ENCODE measurements around the gene PRND.
"Not testable (repeated sequence)": the region's sequence is repeated elsewhere in the genome, so short reads cannot be mapped to it uniquely, and the experiment has no call there.

The PRND gene

GRCh38 chr20:4766631-4767030 is 44.9 kb downstream of the PRND start:
- H3K27ac ChIP-seq (ENCODE audit: low read depth, low read length): no peak overlapping the region
- peaks cover 12% of the 10 kb centered on the region for H3K27me3 ChIP-seq (ENCODE audit: insufficient read depth, low read length)
- no peaks in the 10 kb centered on the region for H3K79me2 ChIP-seq (ENCODE audit: control insufficient read depth, insufficient read depth, low read length, unreplicated experiment)
- no peak overlapping the region for H2AFZ ChIP-seq (ENCODE audit: low read length, unreplicated experiment)
- H3K36me3 ChIP-seq (ENCODE audit: insufficient read depth, low read length): no peaks in the 10 kb centered on the region
- H3K4me3 ChIP-seq (ENCODE audit: low read depth, low read length): no peak overlapping the region
- H3K4me1 ChIP-seq (ENCODE audit: control insufficient read depth, insufficient read depth, low read length, unreplicated experiment): no peaks in the 10 kb centered on the region

- peaks cover 17% of the 10 kb centered on the region for H3K27me3 ChIP-seq (ENCODE audit: insufficient read depth, low read length)
- H2AFZ ChIP-seq (ENCODE audit: low read length, unreplicated experiment): no peak overlapping the region
- H3K79me2 ChIP-seq (ENCODE audit: control insufficient read depth, insufficient read depth, low read length, unreplicated experiment): no peaks in the 10 kb centered on the region
- no peak overlapping the region for H3K4me3 ChIP-seq (ENCODE audit: low read depth, low read length)
- H3K27ac ChIP-seq (ENCODE audit: low read depth, low read length): no peak overlapping the region
- no peaks in the 10 kb centered on the region for H3K4me1 ChIP-seq (ENCODE audit: control insufficient read depth, insufficient read depth, low read length, unreplicated experiment)
- H3K36me3 ChIP-seq (ENCODE audit: insufficient read depth, low read length): no peaks in the 10 kb centered on the region
Observed at GRCh38 chr20:4767084-4767483, 45.4 kb downstream of the PRND start.

GRCh38 chr20:4769328-4769727 is 47.6 kb downstream of the PRND start:
- Histone ChIP-seq H3K27ac (ENCODE audit: low read depth, low read length) (no peak overlapping the region), H3K79me2 (ENCODE audit: control insufficient read depth, insufficient read depth, low read length, unreplicated experiment) (no peaks in the 10 kb centered on the region), H2AFZ (ENCODE audit: low read length, unreplicated experiment) (no peak overlapping the region), H3K36me3 (ENCODE audit: insufficient read depth, low read length) (no peaks in the 10 kb centered on the region), H3K4me3 (ENCODE audit: low read depth, low read length) (no peak overlapping the region), H3K27me3 (ENCODE audit: insufficient read depth, low read length) (peaks cover 22% of the 10 kb centered on the region), H3K4me1 (ENCODE audit: control insufficient read depth, insufficient read depth, low read length, unreplicated experiment) (no peaks in the 10 kb centered on the region)

- H3K27me3 ChIP-seq (ENCODE audit: insufficient read depth, low read length): peaks cover 22% of the 10 kb centered on the region
Observed at GRCh38 chr20:4770026-4770425, 48.3 kb downstream of the PRND start.

GRCh38 chr20:4771004-4771403 is 49.3 kb downstream of the PRND start:
- H3K4me1 ChIP-seq (ENCODE audit: control insufficient read depth, insufficient read depth, low read length, unreplicated experiment): no peaks in the 10 kb centered on the region
- H3K79me2 ChIP-seq (ENCODE audit: control insufficient read depth, insufficient read depth, low read length, unreplicated experiment): no peaks in the 10 kb centered on the region
- H3K27me3 ChIP-seq (ENCODE audit: insufficient read depth, low read length): peaks cover 22% of the 10 kb centered on the region
- H3K4me3 ChIP-seq (ENCODE audit: low read depth, low read length): no peak overlapping the region
- no peaks in the 10 kb centered on the region for H3K36me3 ChIP-seq (ENCODE audit: insufficient read depth, low read length)
- H3K27ac ChIP-seq (ENCODE audit: low read depth, low read length): no peak overlapping the region
- no peak overlapping the region for H2AFZ ChIP-seq (ENCODE audit: low read length, unreplicated experiment)

More at GRCh38 chr20:4770026-4770425, 48.3 kb downstream of the PRND start:
- Histone ChIP-seq H3K79me2 (ENCODE audit: control insufficient read depth, insufficient read depth, low read length, unreplicated experiment) (no peaks in the 10 kb centered on the region), H3K36me3 (ENCODE audit: insufficient read depth, low read length) (no peaks in the 10 kb centered on the region), H3K27ac (ENCODE audit: low read depth, low read length) (no peak overlapping the region), H3K4me1 (ENCODE audit: control insufficient read depth, insufficient read depth, low read length, unreplicated experiment) (no peaks in the 10 kb centered on the region), H3K4me3 (ENCODE audit: low read depth, low read length) (no peak overlapping the region), H2AFZ (ENCODE audit: low read length, unreplicated experiment) (no peak overlapping the region)

GRCh38 chr20:4772132-4772531 is 50.4 kb downstream of the PRND start:
- no peaks in the 10 kb centered on the region for H3K79me2 ChIP-seq (ENCODE audit: control insufficient read depth, insufficient read depth, low read length, unreplicated experiment)
- no peak overlapping the region for H3K4me3 ChIP-seq (ENCODE audit: low read depth, low read length)
- H3K27me3 ChIP-seq (ENCODE audit: insufficient read depth, low read length): peaks cover 22% of the 10 kb centered on the region
- no peak overlapping the region for H2AFZ ChIP-seq (ENCODE audit: low read length, unreplicated experiment)
- H3K27ac ChIP-seq (ENCODE audit: low read depth, low read length): no peak overlapping the region
- H3K36me3 ChIP-seq (ENCODE audit: insufficient read depth, low read length): no peaks in the 10 kb centered on the region
- no peaks in the 10 kb centered on the region for H3K4me1 ChIP-seq (ENCODE audit: control insufficient read depth, insufficient read depth, low read length, unreplicated experiment)

- not testable (repeated sequence) for H3K4me1 ChIP-seq (ENCODE audit: control insufficient read depth, insufficient read depth, low read length, unreplicated experiment); H3K27ac ChIP-seq (ENCODE audit: low read depth, low read length); H2AFZ ChIP-seq (ENCODE audit: low read length, unreplicated experiment); H3K79me2 ChIP-seq (ENCODE audit: control insufficient read depth, insufficient read depth, low read length, unreplicated experiment); H3K36me3 ChIP-seq (ENCODE audit: insufficient read depth, low read length); H3K4me3 ChIP-seq (ENCODE audit: low read depth, low read length)
- peaks cover 22% of the 10 kb centered on the region for H3K27me3 ChIP-seq (ENCODE audit: insufficient read depth, low read length)
Observed at GRCh38 chr20:4773014-4773413, 51.3 kb downstream of the PRND start.

GRCh38 chr20:4773736-4774135 is 52.0 kb downstream of the PRND start:
- Histone ChIP-seq H3K4me1 (ENCODE audit: control insufficient read depth, insufficient read depth, low read length, unreplicated experiment) (no peaks in the 10 kb centered on the region), H3K79me2 (ENCODE audit: control insufficient read depth, insufficient read depth, low read length, unreplicated experiment) (no peaks in the 10 kb centered on the region), H3K36me3 (ENCODE audit: insufficient read depth, low read length) (no peaks in the 10 kb centered on the region), H3K4me3 (ENCODE audit: low read depth, low read length) (no peak overlapping the region), H3K27me3 (ENCODE audit: insufficient read depth, low read length) (peaks cover 22% of the 10 kb centered on the region), H3K27ac (ENCODE audit: low read depth, low read length) (no peak overlapping the region), H2AFZ (ENCODE audit: low read length, unreplicated experiment) (no peak overlapping the region)

GRCh38 chr20:4774207-4774606 is 52.5 kb downstream of the PRND start:
- H3K4me1 ChIP-seq (ENCODE audit: control insufficient read depth, insufficient read depth, low read length, unreplicated experiment): no peaks in the 10 kb centered on the region
- H3K4me3 ChIP-seq (ENCODE audit: low read depth, low read length): no peak overlapping the region
- no peak overlapping the region for H3K27ac ChIP-seq (ENCODE audit: low read depth, low read length)
- H3K36me3 ChIP-seq (ENCODE audit: insufficient read depth, low read length): no peaks in the 10 kb centered on the region
- no peak overlapping the region for H2AFZ ChIP-seq (ENCODE audit: low read length, unreplicated experiment)
- H3K79me2 ChIP-seq (ENCODE audit: control insufficient read depth, insufficient read depth, low read length, unreplicated experiment): no peaks in the 10 kb centered on the region
- peaks cover 22% of the 10 kb centered on the region for H3K27me3 ChIP-seq (ENCODE audit: insufficient read depth, low read length)

GRCh38 chr20:4775322-4776078 is 53.8 kb downstream of the PRND start:
- Histone ChIP-seq H3K27me3 (ENCODE audit: insufficient read depth, low read length) (peaks cover 19% of the 10 kb centered on the region), H3K27ac (ENCODE audit: low read depth, low read length) (no peak overlapping the region), H3K4me3 (ENCODE audit: low read depth, low read length) (no peak overlapping the region), H2AFZ (ENCODE audit: low read length, unreplicated experiment) (no peak overlapping the region), H3K79me2 (ENCODE audit: control insufficient read depth, insufficient read depth, low read length, unreplicated experiment) (no peaks in the 10 kb centered on the region), H3K36me3 (ENCODE audit: insufficient read depth, low read length) (no peaks in the 10 kb centered on the region), H3K4me1 (ENCODE audit: control insufficient read depth, insufficient read depth, low read length, unreplicated experiment) (no peaks in the 10 kb centered on the region)

- H3K4me3 ChIP-seq (ENCODE audit: low read depth, low read length): no peak overlapping the region
Observed at GRCh38 chr20:4776079-4776630, 54.4 kb downstream of the PRND start.

More at GRCh38 chr20:4776079-4776630, 54.4 kb downstream of the PRND start:
- H2AFZ ChIP-seq (ENCODE audit: low read length, unreplicated experiment): no peak overlapping the region
- no peaks in the 10 kb centered on the region for H3K79me2 ChIP-seq (ENCODE audit: control insufficient read depth, insufficient read depth, low read length, unreplicated experiment)
- H3K4me1 ChIP-seq (ENCODE audit: control insufficient read depth, insufficient read depth, low read length, unreplicated experiment): no peaks in the 10 kb centered on the region
- H3K27ac ChIP-seq (ENCODE audit: low read depth, low read length): no peak overlapping the region
- H3K36me3 ChIP-seq (ENCODE audit: insufficient read depth, low read length): no peaks in the 10 kb centered on the region
- peaks cover 16% of the 10 kb centered on the region; the same call in 1 of the 2 replicates for H3K27me3 ChIP-seq (ENCODE audit: insufficient read depth, low read length)
